Measurements from ENCODE around the gene ALPG. TPM values are rescaled to one million over a fixed set of nuclear protein-coding genes. Genes with fewer than 3 reads are reported as not detected.

The ALPG gene
- total and polyA plus RNA-seq, 2 of the 13 experiments (the other 11 are each of a cell fraction or from before 2014, with no cell fraction given): not detected

DNA sequence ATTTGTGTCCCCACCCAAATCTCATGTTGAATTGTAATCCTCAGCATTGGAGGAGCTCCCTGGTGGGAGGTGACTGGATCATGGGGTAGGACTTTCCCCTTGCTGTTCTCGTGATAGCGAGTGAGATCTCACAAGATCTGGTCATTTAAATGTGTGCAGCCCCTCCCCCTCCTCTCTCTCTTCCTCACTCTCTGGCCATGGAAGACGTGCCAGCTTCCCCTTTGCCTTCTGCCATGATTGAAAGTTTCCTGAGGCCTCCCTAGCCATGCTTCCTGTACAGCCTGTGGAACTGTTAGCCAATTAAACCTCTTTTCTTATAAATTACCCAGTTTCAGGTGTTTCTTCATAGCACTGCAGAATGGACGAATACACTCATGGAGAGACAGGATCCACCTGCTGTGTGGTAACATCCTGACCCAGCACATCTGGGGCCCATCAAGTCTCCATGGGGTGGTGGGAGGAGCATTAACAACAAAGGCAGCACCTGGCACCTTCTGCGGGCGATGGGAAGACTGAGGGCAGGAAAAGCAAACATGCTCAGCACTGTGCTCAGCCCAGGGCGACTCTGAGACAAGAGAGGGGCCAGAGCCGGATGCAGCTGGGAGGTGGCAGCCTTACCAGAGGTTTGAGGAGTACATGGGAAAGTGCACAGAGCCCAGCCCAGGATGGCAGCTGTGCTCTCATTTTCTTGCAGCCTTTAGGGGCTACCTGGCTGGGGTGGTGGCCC is 44.3 kb upstream of the ALPG start:
- no peaks in the 10 kb centered on the region for H3K27me3 ChIP-seq (ENCODE audit: control insufficient read depth in 1 of 2, insufficient read depth in 2 of 2, low read length in 2 of 2)
- BruUV-seq (replicated peaks): no TSS peak
- H2AFZ ChIP-seq (ENCODE audit: low read length): no peak overlapping the region
- no peak for FAIRE-seq
- no peak overlapping the region for H3K4me2 ChIP-seq (ENCODE audit: low read depth, low read length)
- no peaks in the 10 kb centered on the region for H3K79me2 ChIP-seq (ENCODE audit: insufficient read depth, low read length)
- WGBS (ENCODE audit: low lambda C conversion rate): 38% methylated on average over 8 of the region's 8 CpGs
- CTCF ChIA-PET (ENCODE audit: low intra/inter-chr PET ratio, low total read pairs): no interaction called here
- intact Hi-C loops (cut with micrococcal nuclease; ENCODE audit: unreplicated experiment) (no loop called here), in situ Hi-C loops (cut with HindIII; ENCODE audit: extremely low pct_ligation_motif_present, low pct_unique_long_range_greater_than_20kb) (no loop called here)
- no peaks in the 10 kb centered on the region for H4K20me1 ChIP-seq (ENCODE audit: insufficient read depth, low read length)
- ATAC-seq: no peak
- H3K9me3 ChIP-seq (ENCODE audit: low read length): no peaks in the 10 kb centered on the region; the same call in 1 of the 2 replicates
- H3K4me1 ChIP-seq (ENCODE audit: insufficient read depth, low read length): peaks cover 37% of the 10 kb centered on the region
- no peak overlapping the region for H3K9ac ChIP-seq (ENCODE audit: insufficient read depth, low read depth, low read length)
- POLR2A ChIA-PET: no interaction called here
- DNase-seq (ENCODE audit: low spot score): no peak
- no peak overlapping the region for H3K27ac ChIP-seq (ENCODE audit: extremely low read length, insufficient read depth, low read length)
- H3K4me3 ChIP-seq (replicated peaks in 1 of 3; ENCODE audit: insufficient read depth in 1 of 3, low read depth in 2 of 3, low read length in 3 of 3): no peak overlapping the region
- no peaks in the 10 kb centered on the region for H3K36me3 ChIP-seq (replicated peaks in 1 of 2; ENCODE audit: control insufficient read depth in 1 of 2, insufficient read depth in 2 of 2, low read length in 2 of 2)
- TF ChIP-seq ZNF629 (CRISPR knock-in tag; conservative IDR thresholded peaks at IDR 0.05): no peak
- TF ChIP-seq, protein P1, sequence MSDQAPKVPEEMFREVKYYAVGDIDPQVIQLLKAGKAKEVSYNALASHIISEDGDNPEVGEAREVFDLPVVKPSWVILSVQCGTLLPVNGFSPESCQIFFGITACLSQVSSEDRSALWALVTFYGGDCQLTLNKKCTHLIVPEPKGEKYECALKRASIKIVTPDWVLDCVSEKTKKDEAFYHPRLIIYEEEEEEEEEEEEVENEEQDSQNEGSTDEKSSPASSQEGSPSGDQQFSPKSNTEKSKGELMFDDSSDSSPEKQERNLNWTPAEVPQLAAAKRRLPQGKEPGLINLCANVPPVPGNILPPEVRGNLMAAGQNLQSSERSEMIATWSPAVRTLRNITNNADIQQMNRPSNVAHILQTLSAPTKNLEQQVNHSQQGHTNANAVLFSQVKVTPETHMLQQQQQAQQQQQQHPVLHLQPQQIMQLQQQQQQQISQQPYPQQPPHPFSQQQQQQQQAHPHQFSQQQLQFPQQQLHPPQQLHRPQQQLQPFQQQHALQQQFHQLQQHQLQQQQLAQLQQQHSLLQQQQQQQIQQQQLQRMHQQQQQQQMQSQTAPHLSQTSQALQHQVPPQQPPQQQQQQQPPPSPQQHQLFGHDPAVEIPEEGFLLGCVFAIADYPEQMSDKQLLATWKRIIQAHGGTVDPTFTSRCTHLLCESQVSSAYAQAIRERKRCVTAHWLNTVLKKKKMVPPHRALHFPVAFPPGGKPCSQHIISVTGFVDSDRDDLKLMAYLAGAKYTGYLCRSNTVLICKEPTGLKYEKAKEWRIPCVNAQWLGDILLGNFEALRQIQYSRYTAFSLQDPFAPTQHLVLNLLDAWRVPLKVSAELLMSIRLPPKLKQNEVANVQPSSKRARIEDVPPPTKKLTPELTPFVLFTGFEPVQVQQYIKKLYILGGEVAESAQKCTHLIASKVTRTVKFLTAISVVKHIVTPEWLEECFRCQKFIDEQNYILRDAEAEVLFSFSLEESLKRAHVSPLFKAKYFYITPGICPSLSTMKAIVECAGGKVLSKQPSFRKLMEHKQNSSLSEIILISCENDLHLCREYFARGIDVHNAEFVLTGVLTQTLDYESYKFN (CRISPR knock-in tag; conservative IDR thresholded peaks at IDR 0.05): no peak
- TF ChIP-seq KLF15 (CRISPR knock-in tag; IDR thresholded peaks at IDR 0.05; ENCODE audit: borderline replicate concordance): no peak
- TF ChIP-seq, protein P2, sequence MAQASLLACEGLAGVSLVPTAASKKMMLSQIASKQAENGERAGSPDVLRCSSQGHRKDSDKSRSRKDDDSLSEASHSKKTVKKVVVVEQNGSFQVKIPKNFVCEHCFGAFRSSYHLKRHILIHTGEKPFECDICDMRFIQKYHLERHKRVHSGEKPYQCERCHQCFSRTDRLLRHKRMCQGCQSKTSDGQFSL (CRISPR knock-in tag; IDR thresholded peaks at IDR 0.05): no peak
- TF ChIP-seq ZNF430 (CRISPR knock-in tag; IDR thresholded peaks at IDR 0.05): no peak
- TF ChIP-seq, protein P3, sequence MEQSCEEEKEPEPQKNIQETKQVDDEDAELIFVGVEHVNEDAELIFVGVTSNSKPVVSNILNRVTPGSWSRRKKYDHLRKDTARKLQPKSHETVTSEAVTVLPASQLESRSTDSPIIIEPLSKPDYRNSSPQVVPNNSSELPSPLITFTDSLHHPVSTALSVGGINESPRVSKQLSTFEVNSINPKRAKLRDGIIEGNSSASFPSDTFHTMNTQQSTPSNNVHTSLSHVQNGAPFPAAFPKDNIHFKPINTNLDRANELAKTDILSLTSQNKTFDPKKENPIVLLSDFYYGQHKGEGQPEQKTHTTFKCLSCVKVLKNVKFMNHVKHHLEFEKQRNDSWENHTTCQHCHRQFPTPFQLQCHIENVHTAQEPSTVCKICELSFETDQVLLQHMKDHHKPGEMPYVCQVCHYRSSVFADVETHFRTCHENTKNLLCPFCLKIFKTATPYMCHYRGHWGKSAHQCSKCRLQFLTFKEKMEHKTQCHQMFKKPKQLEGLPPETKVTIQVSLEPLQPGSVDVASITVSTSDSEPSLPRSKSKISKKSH (CRISPR knock-in tag; IDR thresholded peaks at IDR 0.05; ENCODE audit: borderline replicate concordance): no peak
- no peak for TF ChIP-seq REXO4 (CRISPR knock-in tag; IDR thresholded peaks at IDR 0.05; ENCODE audit: borderline replicate concordance)
- TF ChIP-seq NAIF1 (CRISPR knock-in tag; IDR thresholded peaks at IDR 0.05; ENCODE audit: borderline replicate concordance): no peak
- TF ChIP-seq JDP2 (CRISPR knock-in tag; IDR thresholded peaks at IDR 0.05; ENCODE audit: borderline replicate concordance): no peak
- TF ChIP-seq ZBTB33 (CRISPR knock-in tag; IDR thresholded peaks at IDR 0.05): no peak
- TF ChIP-seq, protein P4, sequence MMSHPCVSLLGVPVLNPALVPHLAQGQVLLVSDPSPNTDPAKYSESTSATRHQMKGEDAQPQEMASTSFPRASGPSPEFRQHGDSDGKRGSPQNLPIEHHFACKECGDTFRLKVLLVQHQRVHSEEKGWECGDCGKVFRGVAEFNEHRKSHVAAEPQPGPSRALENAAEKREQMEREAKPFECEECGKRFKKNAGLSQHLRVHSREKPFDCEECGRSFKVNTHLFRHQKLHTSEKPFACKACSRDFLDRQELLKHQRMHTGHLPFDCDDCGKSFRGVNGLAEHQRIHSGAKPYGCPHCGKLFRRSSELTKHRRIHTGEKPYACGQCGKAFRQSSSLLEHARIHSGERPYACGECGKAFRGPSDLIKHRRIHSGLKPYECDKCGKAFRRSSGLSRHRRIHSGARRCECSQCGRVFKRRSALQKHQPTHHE (CRISPR knock-in tag; IDR thresholded peaks at IDR 0.05; ENCODE audit: borderline replicate concordance): no peak
- TF ChIP-seq ATF6 (CRISPR knock-in tag; conservative IDR thresholded peaks at IDR 0.05): no peak

Data from HepG2 (cell line).